A673 (cell line): ENCODE data around the gene TAF10. TPM values are rescaled to one million over a fixed set of nuclear protein-coding genes. Genes with fewer than 3 reads are reported as not detected.

Source experiments
- BruUV-seq: library from RNA; stranded (reverse); fragments of 400-500 nt; replicated peaks from 2 replicates; lab custom pipeline; 2021; lab: Mats Ljungman, UMichigan
- CTCF ChIA-PET: fragments of 300-600 bp; sonication (Branson Sonifier 250); formaldehyde crosslinking; loops from one replicate; lab custom pipeline; 2022; ENCODE audit warnings: antibody characterized with exemption; lab: Charles Lee
- POLR2A ChIA-PET: fragments of 300-600 bp; sonication (Branson Sonifier 250); formaldehyde crosslinking; loops from one replicate; lab custom pipeline; 2022; ENCODE audit warnings: antibody characterized with exemption; ENCODE audit not compliant: low non-redundant PET; lab: Charles Lee
- DNase-seq: peaks from one replicate; pipeline ENCODE4 v3.0.0-alpha.2; 2015; ENCODE audit warnings: low spot score
- H3K27ac ChIP-seq: fragments of 200-600 bp; sonication (generic); 2 replicates; pipeline ENCODE4 v1.5.1; 2016; ENCODE audit warnings: mixed run types, low read depth, mild to moderate bottlenecking, mixed read lengths, antibody characterized with exemption, low read length; ENCODE audit not compliant: poor library complexity, severe bottlenecking
- H3K27me3 ChIP-seq: fragments of 200-600 bp; sonication (generic); replicated peaks from 2 replicates; pipeline ENCODE4 v1.6.1; 2017; ENCODE audit warnings: mixed run types, low read depth, mild to moderate bottlenecking, mixed read lengths, antibody characterized with exemption, low read length; ENCODE audit not compliant: insufficient read depth, poor library complexity
- H3K36me3 ChIP-seq: fragments of 200-600 bp; sonication (generic); 2 replicates; pipeline ENCODE4 v1.6.1; 2016; ENCODE audit warnings: mixed run types, mild to moderate bottlenecking, mixed read lengths, antibody characterized with exemption, low read length; ENCODE audit not compliant: insufficient read depth, poor library complexity, severe bottlenecking
- H3K4me1 ChIP-seq: fragments of 200-600 bp; sonication (generic); 2 replicates; pipeline ENCODE4 v1.6.1; 2017; ENCODE audit warnings: mixed run types, mild to moderate bottlenecking, mixed read lengths, antibody characterized with exemption, low read length; ENCODE audit not compliant: insufficient read depth, poor library complexity, severe bottlenecking
- H3K4me3 ChIP-seq: fragments of 200-600 bp; sonication (generic); 2 replicates; pipeline ENCODE4 v1.5.1; 2016; ENCODE audit warnings: low read depth, mixed run types, mild to moderate bottlenecking, mixed read lengths, low read length; ENCODE audit not compliant: poor library complexity, severe bottlenecking
- H3K9me3 ChIP-seq: fragments of 200-600 bp; sonication (generic); 2 replicates; pipeline ENCODE4 v1.6.1; 2016; ENCODE audit warnings: mixed run types, low read depth, mild to moderate bottlenecking, mixed read lengths, antibody characterized with exemption, low read length; ENCODE audit not compliant: poor library complexity, severe bottlenecking
- CTCF ChIP-seq: fragments of 300-800, 200-600 bp; sonication (generic); conservative IDR thresholded peaks from 2 replicates; pipeline ENCODE4 v1.5.1; 2017; ENCODE audit warnings: low read depth, mild to moderate bottlenecking, antibody characterized with exemption, low read length, moderate library complexity, mixed read lengths
- EZH2 ChIP-seq: fragments of 200-600 bp; sonication (generic); IDR thresholded peaks from 2 replicates; pipeline ENCODE4 v1.6.1; 2017; ENCODE audit warnings: borderline replicate concordance, low read depth, mild to moderate bottlenecking, mixed read lengths, antibody characterized with exemption, low read length; ENCODE audit not compliant: poor library complexity, severe bottlenecking
- intact Hi-C: fragments of 100-400 bp; cut with micrococcal nuclease; formaldehyde crosslinking; loops from one replicate; pipeline ENCODE4 v1.10.0; 2022; ENCODE audit not compliant: unreplicated experiment
- total RNA-seq: library from RNA; stranded (reverse); gene quantifications from 2 replicates; pipeline ENCODE4 v1.2.3, GENCODE V29; 2021

TAF10 gene
- total RNA-seq, 1 experiment from 2014 or later, result 112 TPM

- ChIA-PET CTCF (no interaction called here), POLR2A (no interaction called here)
- no peak for DNase-seq
- H3K27me3 ChIP-seq, result no peaks in the 10 kb centered on the region
- no TSS peak for BruUV-seq
- H3K9me3 ChIP-seq, result no peaks in the 10 kb centered on the region
- TF ChIP-seq EZH2 (no peak), CTCF (no peak)
- no peaks in the 10 kb centered on the region for H3K4me1 ChIP-seq
- H3K36me3 ChIP-seq, result no peaks in the 10 kb centered on the region
- no peak overlapping the region for H3K4me3 ChIP-seq
- H3K27ac ChIP-seq, result no peak overlapping the region
- intact Hi-C loops, result no loop called here
Measured at GRCh38 chr11:6640985-6641701, 29.1 kb upstream of the TAF10 start.

- CTCF ChIA-PET, result no interaction called here
- no peaks in the 10 kb centered on the region for H3K9me3 ChIP-seq
- H3K36me3 ChIP-seq, result no peaks in the 10 kb centered on the region
- no peaks in the 10 kb centered on the region for H3K27me3 ChIP-seq
- H3K27ac ChIP-seq, result no peak overlapping the region
- no peak overlapping the region for H3K4me3 ChIP-seq
- TF ChIP-seq CTCF (no peak), EZH2 (no peak)
- TSS peak; percentile 28 for BruUV-seq
- no peaks in the 10 kb centered on the region for H3K4me1 ChIP-seq
- intact Hi-C loops, result no loop called here
- DNase-seq, result no peak
- POLR2A ChIA-PET, result no interaction called here
Measured at GRCh38 chr11:6640036-6640984, 28.3 kb upstream of the TAF10 start.

- DNase-seq, result no peak
- no peak overlapping the region for H3K4me3 ChIP-seq
- H3K36me3 ChIP-seq, result no peaks in the 10 kb centered on the region
- no peaks in the 10 kb centered on the region for H3K4me1 ChIP-seq
- BruUV-seq, result no TSS peak
- no peak for TF ChIP-seq EZH2
- TF ChIP-seq CTCF, result no peak
- ChIA-PET POLR2A (no interaction called here), CTCF (no interaction called here)
- intact Hi-C loops, result no loop called here
- H3K27me3 ChIP-seq, result no peaks in the 10 kb centered on the region
- H3K9me3 ChIP-seq, result no peaks in the 10 kb centered on the region
- H3K27ac ChIP-seq, result no peak overlapping the region
Measured at GRCh38 chr11:6638429-6638828, 26.4 kb upstream of the TAF10 start.
